ENCODE measurements around the gene TMEM235.

GRCh38 chr17:78240839-78241238 is 9.4 kb downstream of the TMEM235 start:
- TF ChIP-seq CTCF (IDR thresholded peaks at IDR 0.05), result no peak
- no peak for TF ChIP-seq POLR2A (IDR thresholded peaks at IDR 0.05)
